NCI-H1092 treated with DMSO at 0.1 percent for 48 hours (cell line): ENCODE measurements around the gene VAV3.

Experiments
- DNase-seq: peaks from one replicate; lab custom pipeline; 2025; lab: John Stamatoyannopoulos, UW

The VAV3 gene

GRCh38 chr1:107972391-107973180, 7.6 kb upstream of the VAV3 start:
- no peak for DNase-seq

GRCh38 chr1:107966550-107966949, 1.6 kb upstream of the VAV3 start:
- DNase-seq: no peak

GRCh38 chr1:107964336-107965109, 457 bp downstream of the VAV3 start:
- peak; percentile 15 for DNase-seq

GRCh38 chr1:107963601-107964335, 1.2 kb downstream of the VAV3 start:
- no peak for DNase-seq

GRCh38 chr1:107963008-107963407, 2.0 kb downstream of the VAV3 start:
- no peak for DNase-seq

- no peak for DNase-seq
Observed at GRCh38 chr1:107954719-107955415, 10.1 kb downstream of the VAV3 start.

- DNase-seq: no peak
Observed at GRCh38 chr1:107954126-107954525, 10.9 kb downstream of the VAV3 start.

GRCh38 chr1:107953556-107953955, 11.4 kb downstream of the VAV3 start:
- DNase-seq: peak; percentile 4

- DNase-seq: no peak
Observed at GRCh38 chr1:107952989-107953388, 12.0 kb downstream of the VAV3 start.

- DNase-seq: no peak
Observed at GRCh38 chr1:107950464-107950863, 14.5 kb downstream of the VAV3 start.

- DNase-seq: no peak
Observed at GRCh38 chr1:107949467-107950253, 15.3 kb downstream of the VAV3 start.

GRCh38 chr1:107946794-107947193, 18.2 kb downstream of the VAV3 start:
- no peak for DNase-seq

- no peak for DNase-seq
Observed at GRCh38 chr1:107943694-107944093, 21.3 kb downstream of the VAV3 start.

GRCh38 chr1:107942814-107943213, 22.2 kb downstream of the VAV3 start:
- no peak for DNase-seq

- no peak for DNase-seq
Observed at GRCh38 chr1:107941531-107941930, 23.4 kb downstream of the VAV3 start.

GRCh38 chr1:107941123-107941522, 23.9 kb downstream of the VAV3 start:
- no peak for DNase-seq

- DNase-seq: no peak
Observed at GRCh38 chr1:107940701-107941100, 24.3 kb downstream of the VAV3 start.

GRCh38 chr1:107940017-107940577, 24.9 kb downstream of the VAV3 start:
- DNase-seq: no peak

GRCh38 chr1:107939256-107939655, 25.7 kb downstream of the VAV3 start:
- DNase-seq: no peak

- DNase-seq: no peak
Observed at GRCh38 chr1:107936498-107937481, 28.2 kb downstream of the VAV3 start.
